ENCODE results near the gene MYBPHL.

- TF ChIP-seq POLR2AphosphoS5 (IDR thresholded peaks at IDR 0.05): no peak
- no peak for TF ChIP-seq CTCF (IDR thresholded peaks at IDR 0.05)
- TF ChIP-seq POLR2A (IDR thresholded peaks at IDR 0.05): no peak
Observed at GRCh38 chr1:109272021-109272799, 34.6 kb downstream of the MYBPHL start.
